ENCODE results near the gene RAB4B. TPM values are rescaled to one million over a fixed set of nuclear protein-coding genes. Genes with fewer than 3 reads are reported as not detected.

The RAB4B gene
- total and polyA plus RNA-seq, 2 of the 13 experiments (the other 11 are each of a cell fraction or from before 2014, with no cell fraction given) = 3.3 to 5.4 TPM

DNA sequence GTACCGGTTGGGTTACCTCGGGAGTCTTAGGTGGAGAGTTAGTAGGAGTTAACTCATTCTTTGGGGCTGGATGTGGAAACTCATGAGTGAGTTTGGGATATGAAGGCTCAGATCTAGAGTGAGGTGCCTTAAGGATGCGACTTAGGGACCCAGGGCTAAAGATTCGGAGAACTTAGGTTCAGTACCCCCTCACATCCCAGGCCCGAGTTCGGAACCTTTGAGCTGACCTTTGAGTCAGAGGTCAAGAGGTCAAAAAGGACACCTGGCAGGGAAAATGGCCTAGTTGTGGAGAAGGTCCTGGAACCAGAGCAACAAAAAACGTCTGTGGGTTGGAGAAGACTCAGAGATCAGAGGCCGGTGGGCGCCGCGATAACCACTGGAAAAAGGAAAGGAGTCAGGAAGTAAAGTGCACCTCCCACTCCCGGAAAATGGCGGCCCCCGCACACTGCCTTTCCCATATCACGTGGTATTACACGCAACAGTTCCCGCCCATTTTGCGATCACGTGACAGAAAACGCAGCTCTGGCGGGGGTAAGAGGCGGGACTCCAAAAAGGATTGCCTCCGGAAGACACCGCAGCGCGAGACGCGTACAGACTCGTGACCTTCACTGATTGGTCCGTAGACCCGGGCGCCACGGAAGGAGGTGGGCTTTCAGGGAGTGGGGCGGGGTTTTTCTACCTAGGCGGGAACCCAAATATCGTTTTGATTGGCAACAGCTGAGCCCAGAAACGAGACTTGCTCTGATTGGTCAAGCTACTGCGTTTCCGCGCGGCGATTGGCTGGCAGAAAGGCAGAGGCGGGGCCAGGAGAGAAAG, 27.8 kb upstream of the RAB4B start, which contains the start of gene ACTMAP (continued):
- TF ChIP-seq, protein P1, sequence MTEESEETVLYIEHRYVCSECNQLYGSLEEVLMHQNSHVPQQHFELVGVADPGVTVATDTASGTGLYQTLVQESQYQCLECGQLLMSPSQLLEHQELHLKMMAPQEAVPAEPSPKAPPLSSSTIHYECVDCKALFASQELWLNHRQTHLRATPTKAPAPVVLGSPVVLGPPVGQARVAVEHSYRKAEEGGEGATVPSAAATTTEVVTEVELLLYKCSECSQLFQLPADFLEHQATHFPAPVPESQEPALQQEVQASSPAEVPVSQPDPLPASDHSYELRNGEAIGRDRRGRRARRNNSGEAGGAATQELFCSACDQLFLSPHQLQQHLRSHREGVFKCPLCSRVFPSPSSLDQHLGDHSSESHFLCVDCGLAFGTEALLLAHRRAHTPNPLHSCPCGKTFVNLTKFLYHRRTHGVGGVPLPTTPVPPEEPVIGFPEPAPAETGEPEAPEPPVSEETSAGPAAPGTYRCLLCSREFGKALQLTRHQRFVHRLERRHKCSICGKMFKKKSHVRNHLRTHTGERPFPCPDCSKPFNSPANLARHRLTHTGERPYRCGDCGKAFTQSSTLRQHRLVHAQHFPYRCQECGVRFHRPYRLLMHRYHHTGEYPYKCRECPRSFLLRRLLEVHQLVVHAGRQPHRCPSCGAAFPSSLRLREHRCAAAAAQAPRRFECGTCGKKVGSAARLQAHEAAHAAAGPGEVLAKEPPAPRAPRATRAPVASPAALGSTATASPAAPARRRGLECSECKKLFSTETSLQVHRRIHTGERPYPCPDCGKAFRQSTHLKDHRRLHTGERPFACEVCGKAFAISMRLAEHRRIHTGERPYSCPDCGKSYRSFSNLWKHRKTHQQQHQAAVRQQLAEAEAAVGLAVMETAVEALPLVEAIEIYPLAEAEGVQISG (CRISPR knock-in tag; IDR thresholded peaks at IDR 0.05) = no peak; the same call in none of the 2 replicates
- TF ChIP-seq, protein P2, sequence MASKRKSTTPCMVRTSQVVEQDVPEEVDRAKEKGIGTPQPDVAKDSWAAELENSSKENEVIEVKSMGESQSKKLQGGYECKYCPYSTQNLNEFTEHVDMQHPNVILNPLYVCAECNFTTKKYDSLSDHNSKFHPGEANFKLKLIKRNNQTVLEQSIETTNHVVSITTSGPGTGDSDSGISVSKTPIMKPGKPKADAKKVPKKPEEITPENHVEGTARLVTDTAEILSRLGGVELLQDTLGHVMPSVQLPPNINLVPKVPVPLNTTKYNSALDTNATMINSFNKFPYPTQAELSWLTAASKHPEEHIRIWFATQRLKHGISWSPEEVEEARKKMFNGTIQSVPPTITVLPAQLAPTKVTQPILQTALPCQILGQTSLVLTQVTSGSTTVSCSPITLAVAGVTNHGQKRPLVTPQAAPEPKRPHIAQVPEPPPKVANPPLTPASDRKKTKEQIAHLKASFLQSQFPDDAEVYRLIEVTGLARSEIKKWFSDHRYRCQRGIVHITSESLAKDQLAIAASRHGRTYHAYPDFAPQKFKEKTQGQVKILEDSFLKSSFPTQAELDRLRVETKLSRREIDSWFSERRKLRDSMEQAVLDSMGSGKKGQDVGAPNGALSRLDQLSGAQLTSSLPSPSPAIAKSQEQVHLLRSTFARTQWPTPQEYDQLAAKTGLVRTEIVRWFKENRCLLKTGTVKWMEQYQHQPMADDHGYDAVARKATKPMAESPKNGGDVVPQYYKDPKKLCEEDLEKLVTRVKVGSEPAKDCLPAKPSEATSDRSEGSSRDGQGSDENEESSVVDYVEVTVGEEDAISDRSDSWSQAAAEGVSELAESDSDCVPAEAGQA (IDR thresholded peaks at IDR 0.05; ENCODE audit: low read depth) = peak; percentile 93
- TF ChIP-seq, protein P2 (CRISPR knock-in tag; IDR thresholded peaks at IDR 0.05; ENCODE audit: borderline replicate concordance) = no peak; the same call in 1 of the 2 replicates
- TF ChIP-seq KDM2A (CRISPR knock-in tag; IDR thresholded peaks at IDR 0.05; ENCODE audit: borderline replicate concordance, low read depth) = peak; percentile 69; the same call in 1 of the 2 replicates
- TF ChIP-seq PLRG1 (conservative IDR thresholded peaks at IDR 0.05) = no peak
- TF ChIP-seq, protein P3, sequence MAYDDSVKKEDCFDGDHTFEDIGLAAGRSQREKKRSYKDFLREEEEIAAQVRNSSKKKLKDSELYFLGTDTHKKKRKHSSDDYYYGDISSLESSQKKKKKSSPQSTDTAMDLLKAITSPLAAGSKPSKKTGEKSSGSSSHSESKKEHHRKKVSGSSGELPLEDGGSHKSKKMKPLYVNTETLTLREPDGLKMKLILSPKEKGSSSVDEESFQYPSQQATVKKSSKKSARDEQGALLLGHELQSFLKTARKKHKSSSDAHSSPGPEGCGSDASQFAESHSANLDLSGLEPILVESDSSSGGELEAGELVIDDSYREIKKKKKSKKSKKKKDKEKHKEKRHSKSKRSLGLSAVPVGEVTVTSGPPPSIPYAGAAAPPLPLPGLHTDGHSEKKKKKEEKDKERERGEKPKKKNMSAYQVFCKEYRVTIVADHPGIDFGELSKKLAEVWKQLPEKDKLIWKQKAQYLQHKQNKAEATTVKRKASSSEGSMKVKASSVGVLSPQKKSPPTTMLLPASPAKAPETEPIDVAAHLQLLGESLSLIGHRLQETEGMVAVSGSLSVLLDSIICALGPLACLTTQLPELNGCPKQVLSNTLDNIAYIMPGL (CRISPR knock-in tag; IDR thresholded peaks at IDR 0.05; ENCODE audit: borderline replicate concordance in 1 of 2, low read depth in 1 of 2) = peak in 1 of 2 experiments; percentile 54; a peak in 1 of 4 replicates
- TF ChIP-seq ZNF746 (CRISPR knock-in tag; IDR thresholded peaks at IDR 0.05) = 0 out of 2 replicates have a peak, but pooled peaks have one; percentile 10
- peak; percentile 71 for TF ChIP-seq ELF3 (CRISPR knock-in tag; IDR thresholded peaks at IDR 0.05)
- peak; percentile 70; the same call in 1 of the 2 replicates for TF ChIP-seq SP140L (CRISPR knock-in tag; IDR thresholded peaks at IDR 0.05; ENCODE audit: borderline replicate concordance)
- TF ChIP-seq, protein P4, sequence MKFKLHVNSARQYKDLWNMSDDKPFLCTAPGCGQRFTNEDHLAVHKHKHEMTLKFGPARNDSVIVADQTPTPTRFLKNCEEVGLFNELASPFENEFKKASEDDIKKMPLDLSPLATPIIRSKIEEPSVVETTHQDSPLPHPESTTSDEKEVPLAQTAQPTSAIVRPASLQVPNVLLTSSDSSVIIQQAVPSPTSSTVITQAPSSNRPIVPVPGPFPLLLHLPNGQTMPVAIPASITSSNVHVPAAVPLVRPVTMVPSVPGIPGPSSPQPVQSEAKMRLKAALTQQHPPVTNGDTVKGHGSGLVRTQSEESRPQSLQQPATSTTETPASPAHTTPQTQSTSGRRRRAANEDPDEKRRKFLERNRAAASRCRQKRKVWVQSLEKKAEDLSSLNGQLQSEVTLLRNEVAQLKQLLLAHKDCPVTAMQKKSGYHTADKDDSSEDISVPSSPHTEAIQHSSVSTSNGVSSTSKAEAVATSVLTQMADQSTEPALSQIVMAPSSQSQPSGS (CRISPR knock-in tag; IDR thresholded peaks at IDR 0.05) = peak; percentile 30; the same call in 1 of the 2 replicates
- 0 out of 2 replicates have a peak, but pooled peaks have one; percentile 37 for TF ChIP-seq ZFY (CRISPR knock-in tag; IDR thresholded peaks at IDR 0.05)
- TF ChIP-seq GABPA (IDR thresholded peaks at IDR 0.05; ENCODE audit: low read depth, low read length) = peak; percentile 65
- peak; percentile 90 for TF ChIP-seq GABPA (CRISPR knock-in tag; IDR thresholded peaks at IDR 0.05; ENCODE audit: low read depth)
- TF ChIP-seq KAT8 (CRISPR knock-in tag; IDR thresholded peaks at IDR 0.05) = peak; percentile 96
- peak; percentile 71; the same call in 2 of the 3 replicates for TF ChIP-seq MXI1 (IDR thresholded peaks at IDR 0.05; ENCODE audit: borderline replicate concordance, low read depth, low read length)
